Measurements from ENCODE around the gene IGIP. TPM values are rescaled to one million over a fixed set of nuclear protein-coding genes. Genes with fewer than 3 reads are reported as not detected.
A peak's percentile ranks its signal among the peaks of the same experiment; 100 is the strongest.
"Not testable (repeated sequence)": the region's sequence is repeated elsewhere in the genome, so short reads cannot be mapped to it uniquely, and the experiment has no call there.

The IGIP gene
- total RNA-seq, 1 experiment from 2014 or later: 4.7 TPM

DNA sequence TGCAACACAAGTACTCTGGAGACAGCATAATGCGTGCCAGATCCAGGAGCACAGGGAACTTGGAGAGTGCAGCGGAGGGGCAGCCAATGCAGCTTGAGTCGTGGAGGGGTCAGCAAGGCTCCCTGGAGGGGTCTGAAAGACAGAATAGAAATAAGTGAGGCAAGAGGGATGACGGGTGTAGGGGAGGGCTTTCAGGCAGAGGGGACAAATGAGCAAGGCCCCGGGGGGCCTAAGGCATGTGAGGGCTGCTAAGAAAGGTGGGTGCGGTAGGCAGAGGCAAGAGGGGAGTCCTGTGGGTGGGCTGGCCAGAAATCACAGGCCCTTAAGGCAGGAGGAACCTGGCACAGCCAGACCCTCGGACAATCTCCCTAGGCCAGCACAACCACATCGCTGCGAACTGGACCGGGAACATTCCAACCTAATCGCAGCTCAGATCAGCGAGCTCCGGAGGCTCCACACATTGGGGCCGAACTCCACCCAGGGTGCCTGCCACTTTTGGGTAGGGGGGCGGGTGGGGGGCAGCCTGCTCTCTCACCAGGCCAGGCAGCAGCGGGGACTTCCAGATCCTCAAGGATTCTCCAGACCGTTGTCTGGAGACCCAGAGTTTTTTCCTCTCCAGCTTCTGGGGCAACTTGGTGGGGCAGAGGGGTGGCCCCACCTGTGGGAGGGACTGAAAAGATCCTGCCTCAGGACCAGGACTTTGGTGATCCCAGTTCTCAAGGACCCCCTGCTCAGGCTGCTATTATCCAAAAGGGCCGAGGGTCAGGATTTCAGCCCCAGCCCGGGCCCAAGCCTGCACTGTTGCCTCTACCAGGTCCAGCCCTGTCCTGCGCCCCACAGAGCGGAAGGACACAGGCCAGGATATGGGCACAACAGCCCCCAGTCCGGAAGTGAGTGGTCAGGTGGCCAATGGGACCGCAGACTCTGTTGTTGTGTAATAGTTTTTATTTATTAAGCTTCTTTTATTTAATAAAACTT lies 26.6 kb downstream of the IGIP start:
- no peak for DNase-seq (ENCODE audit: low read depth in 1 of 2, low spot score in 2 of 2)
- Histone ChIP-seq H3K36me3 (no peaks in the 10 kb centered on the region), H3K9me3 (replicated peaks) (no peaks in the 10 kb centered on the region), H3K4me3 (no peak overlapping the region), H3K27ac (no peak overlapping the region), H3K4me1 (replicated peaks) (0 out of 2 replicates have a peak, but pooled peaks cover 3% of the 10 kb centered on the region), H3K27me3 (replicated peaks) (no peaks in the 10 kb centered on the region)

- Histone ChIP-seq H3K36me3 (no peaks in the 10 kb centered on the region), H3K27me3 (replicated peaks) (no peaks in the 10 kb centered on the region), H3K27ac (no peak overlapping the region), H3K4me3 (no peak overlapping the region), H3K9me3 (replicated peaks) (no peaks in the 10 kb centered on the region), H3K4me1 (replicated peaks) (0 out of 2 replicates have a peak, but pooled peaks cover 6% of the 10 kb centered on the region)
- no peak for DNase-seq (ENCODE audit: low read depth in 1 of 2, low spot score in 2 of 2)
Observed at GRCh38 chr5:140153255-140153654, 27.5 kb downstream of the IGIP start.

DNA sequence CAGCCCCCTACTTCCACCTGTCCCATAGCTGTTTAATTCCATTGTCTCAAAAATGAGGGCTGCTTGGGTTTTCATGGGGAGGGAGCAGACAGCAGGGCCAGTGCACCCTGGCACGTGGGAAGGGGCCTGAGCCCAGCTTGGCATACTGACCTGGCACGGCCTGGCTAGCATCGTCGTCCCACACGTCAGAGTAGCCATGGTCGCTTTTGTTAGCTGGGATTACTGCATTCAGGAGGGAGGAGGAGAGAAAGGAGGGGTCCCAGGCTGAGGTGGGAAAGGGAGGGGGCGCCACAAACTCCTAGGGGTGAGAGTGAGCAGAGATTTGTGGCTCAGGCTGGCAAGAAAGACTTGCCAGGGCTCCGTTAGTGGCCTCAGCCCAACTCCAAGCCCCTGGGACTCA lies 28.2 kb downstream of the IGIP start:
- H3K9me3 ChIP-seq (replicated peaks): no peaks in the 10 kb centered on the region
- 0 out of 2 replicates have a peak, but pooled peaks cover 6% of the 10 kb centered on the region for H3K4me1 ChIP-seq (replicated peaks)
- H3K36me3 ChIP-seq: no peaks in the 10 kb centered on the region
- no peak for DNase-seq (ENCODE audit: low read depth in 1 of 2, low spot score in 2 of 2)
- no peaks in the 10 kb centered on the region for H3K27me3 ChIP-seq (replicated peaks)
- H3K27ac ChIP-seq: no peak overlapping the region
- no peak overlapping the region for H3K4me3 ChIP-seq

GRCh38 chr5:140154710-140155381 lies 29.1 kb downstream of the IGIP start:
- H3K27me3 ChIP-seq (replicated peaks); H3K4me3 ChIP-seq; H3K36me3 ChIP-seq; H3K4me1 ChIP-seq (replicated peaks); DNase-seq (ENCODE audit: low read depth in 1 of 2, low spot score in 2 of 2); H3K27ac ChIP-seq; H3K9me3 ChIP-seq (replicated peaks): not testable (repeated sequence)

DNA sequence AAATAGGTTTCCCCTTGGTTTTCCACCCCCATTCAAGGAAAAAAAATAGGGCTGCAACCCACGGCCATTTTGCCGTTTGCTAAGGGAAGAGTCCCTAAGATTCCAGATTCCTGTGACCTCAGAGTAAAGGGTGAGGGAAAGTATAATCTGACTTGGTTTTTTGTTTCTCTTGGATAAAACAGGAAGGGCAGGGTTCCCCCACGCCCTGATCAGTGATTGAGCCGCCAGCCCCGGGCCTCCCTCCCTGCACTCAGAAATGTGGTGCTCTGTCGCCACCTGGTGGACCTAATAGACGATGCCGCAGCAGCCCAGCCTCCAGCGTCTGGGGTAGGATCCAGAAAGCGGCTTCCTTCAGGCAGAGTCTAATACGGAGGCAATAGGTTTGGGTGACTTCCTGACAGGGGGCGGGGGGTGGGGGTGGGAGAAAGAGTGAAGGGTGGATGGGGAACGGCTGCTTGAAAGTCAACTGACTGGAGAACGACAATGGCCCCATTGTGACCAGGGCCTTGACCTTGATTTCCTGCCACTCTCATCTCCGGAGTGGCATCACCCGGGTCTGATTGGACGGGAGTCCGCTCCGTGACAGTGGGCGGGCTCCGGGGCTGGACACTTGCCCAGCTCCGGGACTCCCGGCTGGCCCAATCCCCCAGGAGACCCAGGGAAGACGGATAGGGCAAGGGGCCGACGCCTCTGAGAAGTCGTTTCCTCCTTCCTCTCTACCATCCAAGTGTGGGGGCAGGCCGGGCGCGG lies 31.5 kb downstream of the IGIP start:
- Histone ChIP-seq H3K27ac (no peak overlapping the region), H3K4me1 (replicated peaks) (0 out of 2 replicates have a peak, but pooled peaks cover 6% of the 10 kb centered on the region), H3K9me3 (replicated peaks) (no peaks in the 10 kb centered on the region), H3K27me3 (replicated peaks) (no peaks in the 10 kb centered on the region), H3K36me3 (no peaks in the 10 kb centered on the region), H3K4me3 (peak overlapping the region; percentile 9)
- peak; percentile 86 to 89 for DNase-seq (ENCODE audit: low read depth in 1 of 2, low spot score in 2 of 2)

- Histone ChIP-seq H3K36me3 (no peaks in the 10 kb centered on the region), H3K4me3 (no peak overlapping the region), H3K27ac (no peak overlapping the region), H3K9me3 (replicated peaks) (no peaks in the 10 kb centered on the region), H3K27me3 (replicated peaks) (no peaks in the 10 kb centered on the region), H3K4me1 (replicated peaks) (0 out of 2 replicates have a peak, but pooled peaks cover 6% of the 10 kb centered on the region)
- DNase-seq (ENCODE audit: low read depth in 1 of 2, low spot score in 2 of 2): no peak
Observed at GRCh38 chr5:140159014-140159927, 33.5 kb downstream of the IGIP start.

- H3K4me3 ChIP-seq: no peak overlapping the region
- 0 out of 2 replicates have a peak, but pooled peaks cover 3% of the 10 kb centered on the region for H3K4me1 ChIP-seq (replicated peaks)
- DNase-seq (ENCODE audit: low read depth in 1 of 2, low spot score in 2 of 2): no peak
- no peaks in the 10 kb centered on the region for H3K36me3 ChIP-seq
- H3K27me3 ChIP-seq (replicated peaks): no peaks in the 10 kb centered on the region
- H3K27ac ChIP-seq: no peak overlapping the region
- H3K9me3 ChIP-seq (replicated peaks): no peaks in the 10 kb centered on the region
Observed at GRCh38 chr5:140162275-140162674, 36.5 kb downstream of the IGIP start.

GRCh38 chr5:140162781-140163180 lies 37.0 kb downstream of the IGIP start:
- no peak for DNase-seq (ENCODE audit: low read depth in 1 of 2, low spot score in 2 of 2)
- Histone ChIP-seq H3K4me1 (replicated peaks) (no peaks in the 10 kb centered on the region), H3K36me3 (no peaks in the 10 kb centered on the region), H3K27ac (no peak overlapping the region), H3K9me3 (replicated peaks) (no peaks in the 10 kb centered on the region), H3K4me3 (no peak overlapping the region), H3K27me3 (replicated peaks) (no peaks in the 10 kb centered on the region)

GRCh38 chr5:140165101-140165922 lies 39.6 kb downstream of the IGIP start:
- Histone ChIP-seq H3K4me3 (no peak overlapping the region), H3K4me1 (replicated peaks) (no peaks in the 10 kb centered on the region), H3K9me3 (replicated peaks) (no peaks in the 10 kb centered on the region), H3K36me3 (no peaks in the 10 kb centered on the region), H3K27ac (no peak overlapping the region), H3K27me3 (replicated peaks) (no peaks in the 10 kb centered on the region)
- no peak for DNase-seq (ENCODE audit: low read depth in 1 of 2, low spot score in 2 of 2)

GRCh38 chr5:140165923-140166270 lies 40.2 kb downstream of the IGIP start:
- no peaks in the 10 kb centered on the region for H3K36me3 ChIP-seq
- H3K4me1 ChIP-seq (replicated peaks): no peaks in the 10 kb centered on the region
- DNase-seq (ENCODE audit: low read depth in 1 of 2, low spot score in 2 of 2): no peak
- H3K27me3 ChIP-seq (replicated peaks): no peaks in the 10 kb centered on the region
- no peak overlapping the region for H3K4me3 ChIP-seq
- no peaks in the 10 kb centered on the region for H3K9me3 ChIP-seq (replicated peaks)
- H3K27ac ChIP-seq: no peak overlapping the region

DNA sequence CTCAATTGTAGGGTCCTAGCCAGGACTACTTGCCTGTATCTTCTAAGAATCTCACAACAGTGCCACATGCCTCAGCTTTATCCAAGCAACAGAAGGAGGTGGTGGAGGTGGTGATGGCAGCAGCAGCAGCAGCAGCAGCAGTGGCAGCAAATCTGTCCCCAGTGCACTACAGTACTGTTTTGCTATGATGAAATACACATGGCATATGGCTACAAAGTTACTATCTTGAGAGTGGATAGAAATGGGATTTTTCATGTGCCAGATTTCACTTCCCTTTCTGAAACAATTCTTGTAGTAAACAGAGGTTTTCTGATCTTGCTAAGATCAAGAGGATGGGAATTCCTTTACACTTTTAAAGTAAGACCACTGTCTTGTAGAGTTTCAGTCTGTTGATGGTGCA lies 41.2 kb downstream of the IGIP start:
- Histone ChIP-seq H3K4me1 (replicated peaks) (no peaks in the 10 kb centered on the region), H3K27ac (no peak overlapping the region), H3K9me3 (replicated peaks) (no peaks in the 10 kb centered on the region), H3K4me3 (no peak overlapping the region), H3K36me3 (no peaks in the 10 kb centered on the region), H3K27me3 (replicated peaks) (no peaks in the 10 kb centered on the region)
- no peak for DNase-seq (ENCODE audit: low read depth in 1 of 2, low spot score in 2 of 2)

- H3K27me3 ChIP-seq (replicated peaks): no peaks in the 10 kb centered on the region
- H3K27ac ChIP-seq: no peak overlapping the region
- H3K36me3 ChIP-seq: no peaks in the 10 kb centered on the region
- H3K4me1 ChIP-seq (replicated peaks): no peaks in the 10 kb centered on the region
- DNase-seq (ENCODE audit: low read depth in 1 of 2, low spot score in 2 of 2): no peak
- no peak overlapping the region for H3K4me3 ChIP-seq
- no peaks in the 10 kb centered on the region for H3K9me3 ChIP-seq (replicated peaks)
Observed at GRCh38 chr5:140168371-140168770, 42.6 kb downstream of the IGIP start.
